ENCODE measurements around the gene DAPK1.
A peak's percentile ranks its signal among the peaks of the same experiment; 100 is the strongest.

GRCh38 chr9:87562530-87563170 is 65.0 kb downstream of the DAPK1 start:
- peak; percentile 27 to 78 (median 46) for TF ChIP-seq POLR2AphosphoS5 (IDR thresholded peaks at IDR 0.05)
- TF ChIP-seq CTCF (IDR thresholded peaks at IDR 0.05): no peak
- no peak for TF ChIP-seq POLR2A (IDR thresholded peaks at IDR 0.05)
- no peak for TF ChIP-seq EP300 (IDR thresholded peaks at IDR 0.05; ENCODE audit: low read depth)

Data from transverse colon (tissue), 4 donors.